Gastrocnemius medialis (tissue), 4 donors: ENCODE measurements around the gene GREB1L.
"Not testable (repeated sequence)": the region's sequence is repeated elsewhere in the genome, so short reads cannot be mapped to it uniquely, and the experiment has no call there.

Source experiments
- POLR2A ChIP-seq, 2 donors: fragments of 450-650 bp; IDR thresholded peaks; one replicate each; pipeline ENCODE4 v1.6.1; 2017; ENCODE audit warnings: antibody characterized with exemption in 2 of 2, mild to moderate bottlenecking in 2 of 2, moderate library complexity in 2 of 2
- TF ChIP-seq, protein P1 (sequence below), 5 experiments: fragments of 450-650 bp in 3 of 5; fragments of 200-600 bp in 2 of 5; sonication (generic) in 2 of 5; IDR thresholded peaks in 4 of 5; conservative IDR thresholded peaks in 1 of 5; 1 replicate in 4 of 5; 2 replicates in 1 of 5; pipeline ENCODE4 v1.5.1; 2016 to 2019; ENCODE audit warnings: antibody characterized with exemption in 5 of 5, mild to moderate bottlenecking in 3 of 5, moderate library complexity in 3 of 5

DNA sequence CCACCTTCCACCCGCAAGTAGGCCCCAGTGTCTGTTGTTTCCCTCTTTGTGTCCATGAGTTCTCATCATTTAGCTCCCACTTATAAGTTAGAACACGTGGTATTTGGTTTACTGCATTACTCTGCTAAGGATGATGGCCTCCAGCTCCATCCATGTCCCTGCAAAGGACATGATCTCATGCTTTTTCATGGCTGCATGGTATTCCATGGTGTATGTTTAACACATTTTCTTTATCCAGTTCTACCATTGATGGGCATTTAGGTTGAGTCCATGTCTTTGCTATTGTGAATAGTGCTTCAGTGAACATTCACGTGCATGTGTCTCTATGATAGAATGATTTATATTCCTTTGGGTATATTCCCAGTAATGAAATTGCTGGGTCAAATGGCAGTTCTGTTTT lies 69.9 kb downstream of the GREB1L start:
- TF ChIP-seq, protein P1, sequence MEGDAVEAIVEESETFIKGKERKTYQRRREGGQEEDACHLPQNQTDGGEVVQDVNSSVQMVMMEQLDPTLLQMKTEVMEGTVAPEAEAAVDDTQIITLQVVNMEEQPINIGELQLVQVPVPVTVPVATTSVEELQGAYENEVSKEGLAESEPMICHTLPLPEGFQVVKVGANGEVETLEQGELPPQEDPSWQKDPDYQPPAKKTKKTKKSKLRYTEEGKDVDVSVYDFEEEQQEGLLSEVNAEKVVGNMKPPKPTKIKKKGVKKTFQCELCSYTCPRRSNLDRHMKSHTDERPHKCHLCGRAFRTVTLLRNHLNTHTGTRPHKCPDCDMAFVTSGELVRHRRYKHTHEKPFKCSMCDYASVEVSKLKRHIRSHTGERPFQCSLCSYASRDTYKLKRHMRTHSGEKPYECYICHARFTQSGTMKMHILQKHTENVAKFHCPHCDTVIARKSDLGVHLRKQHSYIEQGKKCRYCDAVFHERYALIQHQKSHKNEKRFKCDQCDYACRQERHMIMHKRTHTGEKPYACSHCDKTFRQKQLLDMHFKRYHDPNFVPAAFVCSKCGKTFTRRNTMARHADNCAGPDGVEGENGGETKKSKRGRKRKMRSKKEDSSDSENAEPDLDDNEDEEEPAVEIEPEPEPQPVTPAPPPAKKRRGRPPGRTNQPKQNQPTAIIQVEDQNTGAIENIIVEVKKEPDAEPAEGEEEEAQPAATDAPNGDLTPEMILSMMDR (IDR thresholded peaks at IDR 0.05 in 4 of 5, conservative IDR thresholded peaks at IDR 0.05 in 1 of 5) = not testable (repeated sequence)
- TF ChIP-seq POLR2A (IDR thresholded peaks at IDR 0.05) = not testable (repeated sequence)
